ENCODE results near the gene SLC25A10. TPM values are rescaled to one million over a fixed set of nuclear protein-coding genes. Genes with fewer than 3 reads are reported as not detected.
A peak's percentile ranks its signal among the peaks of the same experiment; 100 is the strongest.

SLC25A10 gene
- total and polyA plus RNA-seq, 2 of the 4 experiments (the other 2 are of a cell fraction) = 14.9 to 19.0 TPM

DNA sequence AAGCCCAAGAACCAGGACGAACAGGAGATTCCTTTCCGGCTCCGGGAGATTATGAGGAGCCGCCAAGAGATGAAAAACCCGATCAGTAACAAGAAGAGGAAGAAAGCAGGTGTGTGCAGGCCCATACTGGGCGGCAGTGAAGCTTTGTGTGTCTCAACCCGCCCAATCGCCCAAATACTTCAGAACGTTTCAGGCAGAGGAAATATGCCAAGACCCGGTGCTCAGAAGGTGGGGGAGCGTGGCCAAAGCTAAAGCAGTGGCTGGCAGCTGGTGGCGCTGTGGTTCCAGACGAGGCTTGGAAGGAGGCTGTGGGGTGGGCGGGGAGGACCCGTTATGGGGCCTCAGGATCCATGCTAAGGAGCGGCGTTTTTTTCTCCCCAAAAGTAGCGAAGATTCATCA lies 44.3 kb upstream of the SLC25A10 start:
- Histone ChIP-seq H3K9ac (ENCODE audit: low read depth, low read length) (no peak overlapping the region), H2BK5ac (ENCODE audit: low read depth, low read length, poor library complexity, severe bottlenecking) (no peak overlapping the region), H3K27me3 (ENCODE audit: control insufficient read depth, insufficient read depth, low read length) (no peaks in the 10 kb centered on the region), H3K9me3 (ENCODE audit: control insufficient read depth, insufficient read depth, low read length) (no peaks in the 10 kb centered on the region), H3K4ac (ENCODE audit: low read depth, low read length) (0 out of 2 replicates have a peak overlapping the region, but pooled peaks have one; percentile 35), H3K23ac (ENCODE audit: low read depth, low read length) (no peak overlapping the region), H2AK5ac (ENCODE audit: low read depth, low read length) (no peak overlapping the region), H3K14ac (replicated peaks; ENCODE audit: low read depth, low read length) (no peak overlapping the region), H3K4me3 (ENCODE audit: insufficient read depth, low read depth, low read length) (no peak overlapping the region), H4K8ac (ENCODE audit: low read depth in 2 of 2, low read length in 2 of 2) (no peak overlapping the region; a peak in 1 of 4 replicates), H3K56ac (ENCODE audit: extremely low read depth, insufficient read depth, low read length) (no peak overlapping the region), H3K4me1 (ENCODE audit: control insufficient read depth, insufficient read depth, low read length) (peaks cover 10% of the 10 kb centered on the region), H3K27ac (ENCODE audit: insufficient read depth, low read length) (no peak overlapping the region), H3K18ac (ENCODE audit: low read depth, low read length) (no peak overlapping the region), H3K36me3 (ENCODE audit: control insufficient read depth, insufficient read depth, low read length) (peaks cover 42% of the 10 kb centered on the region), H2BK15ac (ENCODE audit: low read depth, low read length) (no peak overlapping the region; the same call in 2 of the 3 replicates), H3K4me2 (ENCODE audit: low read depth, low read length) (no peak overlapping the region), H3K9me1 (ENCODE audit: insufficient read depth, low read length) (peaks cover 16% of the 10 kb centered on the region), H2BK20ac (ENCODE audit: low read depth, low read length) (no peak overlapping the region), H2AK9ac (replicated peaks; ENCODE audit: low read depth, low read length, poor library complexity) (peak overlapping the region; percentile 66), H4K91ac (ENCODE audit: insufficient read depth, low read depth, low read length) (no peak overlapping the region), H3K79me1 (ENCODE audit: low read depth in 1 of 2, low read length in 2 of 2) (peaks cover 29 to 62% of the 10 kb centered on the region in 2 experiments), H4K5ac (ENCODE audit: low read depth, low read length) (no peak overlapping the region), H2AFZ (replicated peaks; ENCODE audit: low read length, poor library complexity) (no peak overlapping the region), H4K20me1 (ENCODE audit: insufficient read depth, low read length) (peaks cover 8% of the 10 kb centered on the region; the same call in 1 of the 2 replicates), H2BK120ac (ENCODE audit: low read depth, low read length) (no peak overlapping the region)
- TF ChIP-seq SMC3 (IDR thresholded peaks at IDR 0.05; ENCODE audit: low read depth, low read length) (no peak), RFX5 (IDR thresholded peaks at IDR 0.05; ENCODE audit: low read depth, low read length) (no peak), RAD21 (IDR thresholded peaks at IDR 0.05; ENCODE audit: low read length) (no peak), ELK1 (IDR thresholded peaks at IDR 0.05; ENCODE audit: borderline replicate concordance, low read depth, low read length) (no peak), CEBPB (IDR thresholded peaks at IDR 0.05; ENCODE audit: low read depth, low read length) (no peak), NFE2L2 (IDR thresholded peaks at IDR 0.05; ENCODE audit: low read depth, low read length) (no peak), MXI1 (IDR thresholded peaks at IDR 0.05; ENCODE audit: borderline replicate concordance, low read depth, low read length) (no peak), BHLHE40 (IDR thresholded peaks at IDR 0.05; ENCODE audit: low read depth, low read length) (no peak), FOS (IDR thresholded peaks at IDR 0.05; ENCODE audit: low read depth, low read length) (no peak), RCOR1 (IDR thresholded peaks at IDR 0.05; ENCODE audit: insufficient replicate concordance, low read length) (no peak), CHD1 (IDR thresholded peaks at IDR 0.05; ENCODE audit: low read depth, low read length) (no peak)
- TF ChIP-seq, protein P1, sequence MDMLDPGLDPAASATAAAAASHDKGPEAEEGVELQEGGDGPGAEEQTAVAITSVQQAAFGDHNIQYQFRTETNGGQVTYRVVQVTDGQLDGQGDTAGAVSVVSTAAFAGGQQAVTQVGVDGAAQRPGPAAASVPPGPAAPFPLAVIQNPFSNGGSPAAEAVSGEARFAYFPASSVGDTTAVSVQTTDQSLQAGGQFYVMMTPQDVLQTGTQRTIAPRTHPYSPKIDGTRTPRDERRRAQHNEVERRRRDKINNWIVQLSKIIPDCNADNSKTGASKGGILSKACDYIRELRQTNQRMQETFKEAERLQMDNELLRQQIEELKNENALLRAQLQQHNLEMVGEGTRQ (IDR thresholded peaks at IDR 0.05; ENCODE audit: low read depth, low read length) = no peak
- POLR2A ChIA-PET (ENCODE audit: unreplicated experiment) = no interaction called here
- in situ Hi-C loops (cut with MboI; ENCODE audit: low sequenced_read_pairs) (no loop called here), dilution Hi-C loops (cut with HindIII; ENCODE audit: low sequenced_read_pairs, unreplicated experiment) (no loop called here), intact Hi-C loops (cut with micrococcal nuclease) (no loop called here)
- DNase-seq (no peak), ATAC-seq (ENCODE audit: low read depth) (no peak)
- 95% methylated on average over 11 of the region's 18 CpGs; no CpG with 5 or more reads in 1 of the 2 experiments for WGBS, 2 experiments (ENCODE audit: extremely low coverage in 2 of 2, insufficient read length in 1 of 2)
- CTCF ChIA-PET = no interaction called here
- no TSS peak for BruUV-seq (replicated peaks)

Measured in IMR-90 (cell line).